Measurements from ENCODE around the gene LRP5. TPM values are rescaled to one million over a fixed set of nuclear protein-coding genes. Genes with fewer than 3 reads are reported as not detected.

The LRP5 gene
- total RNA-seq, 1 donor from 2014 or later = 20.2 TPM

GRCh38 chr11:68324241-68324640, 11.8 kb downstream of the LRP5 start:
- H3K4me2 ChIP-seq (ENCODE audit: low read length) = no peak overlapping the region
- no peak overlapping the region for H3K4me3 Mint-ChIP-seq (ENCODE audit: unreplicated experiment)
- H3K36me3 ChIP-seq (ENCODE audit: insufficient read depth, low read length) = no peaks in the 10 kb centered on the region
- H3K4me1 ChIP-seq (ENCODE audit: insufficient read depth, low read length) = peaks cover 13% of the 10 kb centered on the region
- DNase-seq (ENCODE audit: low read depth) (no peak), FAIRE-seq (no peak)
- H3K27ac Mint-ChIP-seq (ENCODE audit: unreplicated experiment) = no peak overlapping the region
- H3K27me3 Mint-ChIP-seq (ENCODE audit: low read depth, unreplicated experiment) = no peaks in the 10 kb centered on the region
- TF ChIP-seq CTCF (IDR thresholded peaks at IDR 0.05; ENCODE audit: insufficient read depth, low read depth, low read length) = no peak
- H3K4me1 Mint-ChIP-seq (ENCODE audit: low read depth, unreplicated experiment) = peaks cover 11% of the 10 kb centered on the region
- H3K36me3 Mint-ChIP-seq (ENCODE audit: low read depth, unreplicated experiment) = no peaks in the 10 kb centered on the region
- no peaks in the 10 kb centered on the region for H3K9me3 ChIP-seq (ENCODE audit: insufficient read depth, low read depth, low read length)
- H3K27me3 ChIP-seq (ENCODE audit: insufficient read depth, low read length) = no peaks in the 10 kb centered on the region
- H3K27ac ChIP-seq (ENCODE audit: low read depth, low read length) = no peak overlapping the region
- H3K9me3 Mint-ChIP-seq (ENCODE audit: unreplicated experiment) = no peaks in the 10 kb centered on the region
- H2AFZ ChIP-seq (ENCODE audit: low read depth, low read length) = no peak overlapping the region
- H3K9ac ChIP-seq (ENCODE audit: low read length) = no peak overlapping the region
- peaks cover 93% of the 10 kb centered on the region for H3K79me2 ChIP-seq (ENCODE audit: insufficient read depth, low read length)
- peaks cover 92% of the 10 kb centered on the region for H4K20me1 ChIP-seq (ENCODE audit: insufficient read depth, low read length)
- H3K4me3 ChIP-seq (ENCODE audit: insufficient read depth, low read depth, low read length) = no peak overlapping the region

GRCh38 chr11:68324695-68325094, 12.3 kb downstream of the LRP5 start:
- TF ChIP-seq EZH2 (IDR thresholded peaks at IDR 0.05; ENCODE audit: insufficient read depth, low read length) (no peak), CTCF (IDR thresholded peaks at IDR 0.05; ENCODE audit: insufficient read depth, low read depth, low read length) (no peak)
- H3K27me3 ChIP-seq (ENCODE audit: insufficient read depth, low read length) = no peaks in the 10 kb centered on the region
- peaks cover 93% of the 10 kb centered on the region for H4K20me1 ChIP-seq (ENCODE audit: insufficient read depth, low read length)
- H3K4me2 ChIP-seq (ENCODE audit: low read length) = no peak overlapping the region
- H3K9me3 ChIP-seq (ENCODE audit: insufficient read depth, low read depth, low read length) = no peaks in the 10 kb centered on the region
- H3K4me1 ChIP-seq (ENCODE audit: insufficient read depth, low read length) = peaks cover 13% of the 10 kb centered on the region
- no peak overlapping the region for H3K9ac ChIP-seq (ENCODE audit: low read length)
- Mint-ChIP-seq H3K27ac (ENCODE audit: unreplicated experiment) (no peak overlapping the region), H3K27me3 (ENCODE audit: low read depth, unreplicated experiment) (no peaks in the 10 kb centered on the region), H3K9me3 (ENCODE audit: unreplicated experiment) (no peaks in the 10 kb centered on the region), H3K4me3 (ENCODE audit: unreplicated experiment) (no peak overlapping the region), H3K4me1 (ENCODE audit: low read depth, unreplicated experiment) (peaks cover 14% of the 10 kb centered on the region), H3K36me3 (ENCODE audit: low read depth, unreplicated experiment) (no peaks in the 10 kb centered on the region)
- no peak overlapping the region for H3K4me3 ChIP-seq (ENCODE audit: insufficient read depth, low read depth, low read length)
- no peak overlapping the region for H2AFZ ChIP-seq (ENCODE audit: low read depth, low read length)
- no peak overlapping the region for H3K27ac ChIP-seq (ENCODE audit: low read depth, low read length)
- no peak for FAIRE-seq
- no peak for DNase-seq (ENCODE audit: low read depth)
- H3K79me2 ChIP-seq (ENCODE audit: insufficient read depth, low read length) = peaks cover 94% of the 10 kb centered on the region
- no peaks in the 10 kb centered on the region for H3K36me3 ChIP-seq (ENCODE audit: insufficient read depth, low read length)

- H3K27me3 ChIP-seq (ENCODE audit: insufficient read depth, low read length) = no peaks in the 10 kb centered on the region
- no peak overlapping the region for H3K27ac ChIP-seq (ENCODE audit: low read depth, low read length)
- H3K36me3 Mint-ChIP-seq (ENCODE audit: low read depth, unreplicated experiment) = no peaks in the 10 kb centered on the region
- H3K27ac Mint-ChIP-seq (ENCODE audit: unreplicated experiment) = no peak overlapping the region
- H3K4me3 Mint-ChIP-seq (ENCODE audit: unreplicated experiment) = no peak overlapping the region
- DNase-seq (ENCODE audit: low read depth) = no peak
- peaks cover 94% of the 10 kb centered on the region for H3K79me2 ChIP-seq (ENCODE audit: insufficient read depth, low read length)
- H3K4me2 ChIP-seq (ENCODE audit: low read length) = no peak overlapping the region
- no peaks in the 10 kb centered on the region for H3K9me3 ChIP-seq (ENCODE audit: insufficient read depth, low read depth, low read length)
- peaks cover 13% of the 10 kb centered on the region for H3K4me1 ChIP-seq (ENCODE audit: insufficient read depth, low read length)
- no peaks in the 10 kb centered on the region for H3K9me3 Mint-ChIP-seq (ENCODE audit: unreplicated experiment)
- no peak for FAIRE-seq
- no peak overlapping the region for H3K9ac ChIP-seq (ENCODE audit: low read length)
- H3K4me1 Mint-ChIP-seq (ENCODE audit: low read depth, unreplicated experiment) = peaks cover 20% of the 10 kb centered on the region
- no peaks in the 10 kb centered on the region for H3K27me3 Mint-ChIP-seq (ENCODE audit: low read depth, unreplicated experiment)
- TF ChIP-seq EZH2 (IDR thresholded peaks at IDR 0.05; ENCODE audit: insufficient read depth, low read length) (no peak), CTCF (IDR thresholded peaks at IDR 0.05; ENCODE audit: insufficient read depth, low read depth, low read length) (no peak)
- no peaks in the 10 kb centered on the region for H3K36me3 ChIP-seq (ENCODE audit: insufficient read depth, low read length)
- no peak overlapping the region for H2AFZ ChIP-seq (ENCODE audit: low read depth, low read length)
- peaks cover 92% of the 10 kb centered on the region for H4K20me1 ChIP-seq (ENCODE audit: insufficient read depth, low read length)
- H3K4me3 ChIP-seq (ENCODE audit: insufficient read depth, low read depth, low read length) = no peak overlapping the region
Measured at GRCh38 chr11:68325183-68325906, 13.0 kb downstream of the LRP5 start.

Data from astrocyte (in vitro differentiated cells and primary cell).